Liver (tissue), 9 donors: ENCODE data around the gene TAGLN2. TPM values are rescaled to one million over a fixed set of nuclear protein-coding genes. Genes with fewer than 3 reads are reported as not detected.

Source experiments
- DNase-seq: peaks from one replicate; pipeline ENCODE4 v3.0.0-alpha.2; 2017; ENCODE audit warnings: low spot score
- H3K27ac ChIP-seq, 2 donors: one replicate each; pipeline ENCODE4 v1.7.0; 2013; ENCODE audit warnings: inconsistent platforms in 2 of 2, low read length in 2 of 2, control low read depth in 1 of 2, low read depth in 1 of 2, mild to moderate bottlenecking in 1 of 2
- H3K27me3 ChIP-seq, 4 donors: one replicate each; pipeline versions ENCODE4 v1.6.1 to v1.7.0; 2013; ENCODE audit warnings: low read length in 3 of 4, inconsistent platforms in 1 of 4, mild to moderate bottlenecking in 1 of 4, moderate library complexity in 1 of 4; ENCODE audit not compliant: control insufficient read depth in 4 of 4, insufficient read depth in 4 of 4
- H3K36me3 ChIP-seq, 4 donors: one replicate each; pipeline versions ENCODE4 v1.6.1 to v1.7.0; 2013; ENCODE audit warnings: low read length in 3 of 4, mild to moderate bottlenecking in 3 of 4, low read depth in 1 of 4, moderate library complexity in 1 of 4; ENCODE audit not compliant: control insufficient read depth in 4 of 4, insufficient read depth in 3 of 4
- H3K4me1 ChIP-seq, 4 donors: one replicate each; pipeline versions ENCODE4 v1.6.1 to v1.7.0; 2013; ENCODE audit warnings: low read length in 3 of 4, mild to moderate bottlenecking in 3 of 4, moderate library complexity in 1 of 4; ENCODE audit not compliant: control insufficient read depth in 4 of 4, insufficient read depth in 4 of 4
- H3K4me3 ChIP-seq, 3 donors: one replicate each; pipeline versions ENCODE4 v1.6.1 to v1.7.0; 2013; ENCODE audit warnings: low read length in 3 of 3, control low read depth in 1 of 3, low read depth in 1 of 3, mild to moderate bottlenecking in 1 of 3
- H3K9ac ChIP-seq, 2 donors: one replicate each; pipeline ENCODE4 v1.7.0; 2013; ENCODE audit warnings: low read length in 2 of 2, mild to moderate bottlenecking in 2 of 2, moderate library complexity in 2 of 2, control low read depth in 1 of 2, low read depth in 1 of 2
- H3K9me3 ChIP-seq, 4 donors: one replicate each; pipeline versions ENCODE4 v1.6.1 to v1.7.0; 2013; ENCODE audit warnings: low read length in 3 of 4; ENCODE audit not compliant: control insufficient read depth in 4 of 4
- EGR1 ChIP-seq, 2 donors: IDR thresholded peaks; 2 replicates each; pipeline ENCODE4 v1.6.1; 2016 to 2018; ENCODE audit warnings: antibody characterized with exemption in 2 of 2, low read depth in 2 of 2
- FOXA1 ChIP-seq: IDR thresholded peaks from 2 replicates; pipeline ENCODE4 v1.6.1; 2016; ENCODE audit warnings: antibody characterized with exemption
- FOXA2 ChIP-seq: IDR thresholded peaks from 2 replicates; pipeline ENCODE4 v1.6.1; 2016; ENCODE audit warnings: antibody characterized with exemption
- GABPA ChIP-seq, 2 donors: IDR thresholded peaks in 1 of 2; conservative IDR thresholded peaks in 1 of 2; 2 replicates each; pipeline ENCODE4 v1.6.1; 2016; ENCODE audit warnings: antibody characterized with exemption in 2 of 2, mild to moderate bottlenecking in 1 of 2, moderate library complexity in 1 of 2
- HNF4A ChIP-seq, 2 donors: conservative IDR thresholded peaks; 2 replicates each; pipeline ENCODE4 v1.6.1; 2016; ENCODE audit warnings: antibody characterized with exemption in 2 of 2, mild to moderate bottlenecking in 2 of 2
- HNF4G ChIP-seq: IDR thresholded peaks from 2 replicates; pipeline ENCODE4 v1.6.1; 2016; ENCODE audit warnings: antibody characterized with exemption
- JUND ChIP-seq, 2 donors: IDR thresholded peaks; 2 replicates each; pipeline ENCODE4 v1.6.1; 2016; ENCODE audit warnings: antibody characterized with exemption in 2 of 2
- NR2F2 ChIP-seq: IDR thresholded peaks from 2 replicates; pipeline ENCODE4 v1.6.1; 2016; ENCODE audit warnings: antibody characterized with exemption
- RAD21 ChIP-seq, 2 donors: IDR thresholded peaks; 2 replicates each; pipeline ENCODE4 v1.6.1; 2016; ENCODE audit warnings: antibody characterized with exemption in 2 of 2, mild to moderate bottlenecking in 2 of 2
- RXRA ChIP-seq, 2 donors: IDR thresholded peaks; 2 replicates each; pipeline ENCODE4 v1.6.1; 2017 to 2018; ENCODE audit warnings: antibody characterized with exemption in 2 of 2, mild to moderate bottlenecking in 1 of 2
- SP1 ChIP-seq: IDR thresholded peaks from 2 replicates; pipeline ENCODE4 v1.6.1; 2018; ENCODE audit warnings: antibody characterized with exemption, mild to moderate bottlenecking
- TAF1 ChIP-seq: conservative IDR thresholded peaks from 2 replicates; pipeline ENCODE4 v1.6.1; 2016; ENCODE audit warnings: antibody characterized with exemption, mild to moderate bottlenecking
- YY1 ChIP-seq: IDR thresholded peaks from 2 replicates; pipeline ENCODE4 v1.6.1; 2016; ENCODE audit warnings: antibody characterized with exemption, mild to moderate bottlenecking
- WGBS: extraction: QIAGEN DNeasy Blood & Tissue Kit; methylation state at CpG from one replicate; pipeline ENCODE4 v1.1.7; 2013; 5-methylcytosine and 5-hydroxymethylcytosine counted together
- polyA plus RNA-seq, 2 donors: library from polyadenylated mRNA; stranded (reverse) in 1 of 2; unstranded in 1 of 2; fragments of 200-250 nt in 1 of 2; fragments of >200 nt in 1 of 2; fragmentation: Nextera tagmentation in 1 of 2; extraction: Ambion mirVana in 1 of 2; gene quantifications; one replicate each; pipeline versions ENCODE4 v1.2.1 to v1.2.3, GENCODE V29; 2013 to 2015
- total RNA-seq, 2 donors: library from RNA; depleted of rRNA; stranded (reverse); fragments of >200 nt; gene quantifications; one replicate each; pipeline ENCODE4 v1.2.3, GENCODE V29; 2014
- TF ChIP-seq, protein P1 (sequence below): fragments of 150-350 bp; IDR thresholded peaks from 2 replicates; pipeline ENCODE4 v1.5.1; 2017; ENCODE audit warnings: improper control_type of control experiment, low read depth, low read length; ENCODE audit not compliant: missing input control
- TF ChIP-seq, protein P2 (sequence below): IDR thresholded peaks from 2 replicates; pipeline ENCODE4 v1.6.1; 2016; ENCODE audit warnings: antibody characterized with exemption
- TF ChIP-seq, protein P3 (sequence below): IDR thresholded peaks from 2 replicates; pipeline ENCODE4 v1.6.1; 2016; ENCODE audit warnings: antibody characterized with exemption, mild to moderate bottlenecking
- TF ChIP-seq, protein P4 (sequence below): IDR thresholded peaks from 2 replicates; pipeline ENCODE4 v1.6.1; 2016; ENCODE audit warnings: antibody characterized with exemption
- TF ChIP-seq, protein P5 (sequence below): IDR thresholded peaks from 2 replicates; pipeline ENCODE4 v1.6.1; 2016; ENCODE audit warnings: antibody characterized with exemption
- donor health status: healthy.
- donor health status: healthy.
- donor health status: healthy.
- donor health status: healthy.
- donor health status: healthy.

TAGLN2 gene
- total and polyA plus RNA-seq, 4 donors, result 46.4 to 113 (median 79.8) TPM

DNA sequence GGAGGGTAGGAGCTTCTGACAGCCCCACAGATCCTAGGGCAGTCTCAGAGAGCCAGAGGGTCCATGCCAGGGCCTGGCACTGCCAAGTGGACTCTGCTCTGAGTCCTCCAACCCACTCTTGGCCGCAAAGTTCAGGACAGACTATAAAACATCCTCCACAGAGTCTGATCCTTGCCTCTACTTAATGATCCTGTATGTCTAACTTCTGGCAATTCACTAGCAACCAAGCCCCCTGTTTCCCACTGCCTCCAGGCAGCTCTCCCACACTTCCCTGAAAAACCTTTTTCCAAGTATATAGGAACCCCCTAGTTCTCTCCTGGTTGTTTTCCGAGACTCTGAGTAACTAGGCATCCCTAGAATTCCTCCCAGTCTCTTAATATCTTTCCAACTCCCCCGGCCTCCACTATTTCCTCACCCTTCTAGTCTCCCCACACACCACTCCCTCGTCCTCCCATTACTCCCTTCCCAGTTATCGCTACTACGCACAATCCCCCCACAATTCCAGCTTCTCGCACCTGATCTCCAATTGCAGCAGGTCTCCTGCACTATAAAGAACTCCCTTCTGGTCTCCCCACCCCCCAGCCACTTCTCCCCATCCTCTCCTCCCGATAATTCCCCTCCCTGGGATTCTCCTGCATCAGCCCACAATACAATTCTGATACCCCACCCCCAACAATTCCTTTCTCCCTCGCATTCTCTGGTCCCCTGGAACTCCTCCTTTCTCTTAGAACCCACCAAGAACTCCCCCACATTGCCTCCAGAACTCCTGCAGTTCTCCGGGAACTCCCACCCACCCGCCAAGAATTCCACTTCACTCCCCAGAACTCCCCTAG, 19.5 kb upstream of the TAGLN2 start:
- H3K27ac ChIP-seq, result peak overlapping the region; percentile 73 to 78
- H3K4me3 ChIP-seq, result peak overlapping the region; percentile 62 to 81 (median 70)

More for the DNA sequence above, 19.5 kb upstream of the TAGLN2 start:
- WGBS, result 24% methylated on average over 11 of the region's 11 CpGs
- TF ChIP-seq HNF4A (conservative IDR thresholded peaks at IDR 0.05) (peak; percentile 97 to 99), HNF4G (peak; percentile 90), NR2F2 (no peak), RXRA (IDR thresholded peaks at IDR 0.05) (peak; percentile 63 to 78), FOXA2 (no peak), FOXA1 (no peak), YY1 (peak; percentile 42), SP1 (peak; percentile 71), EGR1 (IDR thresholded peaks at IDR 0.05; ENCODE audit: low read depth in 2 of 2) (no peak), RAD21 (IDR thresholded peaks at IDR 0.05) (peak; percentile 22 to 33), TAF1 (no peak), GABPA (IDR thresholded peaks at IDR 0.05 in 1 of 2, conservative IDR thresholded peaks at IDR 0.05 in 1 of 2) (no peak), JUND (IDR thresholded peaks at IDR 0.05) (peak in 1 of 2 donors; percentile 49)
- TF ChIP-seq, protein P1, sequence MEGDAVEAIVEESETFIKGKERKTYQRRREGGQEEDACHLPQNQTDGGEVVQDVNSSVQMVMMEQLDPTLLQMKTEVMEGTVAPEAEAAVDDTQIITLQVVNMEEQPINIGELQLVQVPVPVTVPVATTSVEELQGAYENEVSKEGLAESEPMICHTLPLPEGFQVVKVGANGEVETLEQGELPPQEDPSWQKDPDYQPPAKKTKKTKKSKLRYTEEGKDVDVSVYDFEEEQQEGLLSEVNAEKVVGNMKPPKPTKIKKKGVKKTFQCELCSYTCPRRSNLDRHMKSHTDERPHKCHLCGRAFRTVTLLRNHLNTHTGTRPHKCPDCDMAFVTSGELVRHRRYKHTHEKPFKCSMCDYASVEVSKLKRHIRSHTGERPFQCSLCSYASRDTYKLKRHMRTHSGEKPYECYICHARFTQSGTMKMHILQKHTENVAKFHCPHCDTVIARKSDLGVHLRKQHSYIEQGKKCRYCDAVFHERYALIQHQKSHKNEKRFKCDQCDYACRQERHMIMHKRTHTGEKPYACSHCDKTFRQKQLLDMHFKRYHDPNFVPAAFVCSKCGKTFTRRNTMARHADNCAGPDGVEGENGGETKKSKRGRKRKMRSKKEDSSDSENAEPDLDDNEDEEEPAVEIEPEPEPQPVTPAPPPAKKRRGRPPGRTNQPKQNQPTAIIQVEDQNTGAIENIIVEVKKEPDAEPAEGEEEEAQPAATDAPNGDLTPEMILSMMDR, result no peak
- TF ChIP-seq, protein P2, sequence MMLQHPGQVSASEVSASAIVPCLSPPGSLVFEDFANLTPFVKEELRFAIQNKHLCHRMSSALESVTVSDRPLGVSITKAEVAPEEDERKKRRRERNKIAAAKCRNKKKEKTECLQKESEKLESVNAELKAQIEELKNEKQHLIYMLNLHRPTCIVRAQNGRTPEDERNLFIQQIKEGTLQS, result no peak
- TF ChIP-seq, protein P3, sequence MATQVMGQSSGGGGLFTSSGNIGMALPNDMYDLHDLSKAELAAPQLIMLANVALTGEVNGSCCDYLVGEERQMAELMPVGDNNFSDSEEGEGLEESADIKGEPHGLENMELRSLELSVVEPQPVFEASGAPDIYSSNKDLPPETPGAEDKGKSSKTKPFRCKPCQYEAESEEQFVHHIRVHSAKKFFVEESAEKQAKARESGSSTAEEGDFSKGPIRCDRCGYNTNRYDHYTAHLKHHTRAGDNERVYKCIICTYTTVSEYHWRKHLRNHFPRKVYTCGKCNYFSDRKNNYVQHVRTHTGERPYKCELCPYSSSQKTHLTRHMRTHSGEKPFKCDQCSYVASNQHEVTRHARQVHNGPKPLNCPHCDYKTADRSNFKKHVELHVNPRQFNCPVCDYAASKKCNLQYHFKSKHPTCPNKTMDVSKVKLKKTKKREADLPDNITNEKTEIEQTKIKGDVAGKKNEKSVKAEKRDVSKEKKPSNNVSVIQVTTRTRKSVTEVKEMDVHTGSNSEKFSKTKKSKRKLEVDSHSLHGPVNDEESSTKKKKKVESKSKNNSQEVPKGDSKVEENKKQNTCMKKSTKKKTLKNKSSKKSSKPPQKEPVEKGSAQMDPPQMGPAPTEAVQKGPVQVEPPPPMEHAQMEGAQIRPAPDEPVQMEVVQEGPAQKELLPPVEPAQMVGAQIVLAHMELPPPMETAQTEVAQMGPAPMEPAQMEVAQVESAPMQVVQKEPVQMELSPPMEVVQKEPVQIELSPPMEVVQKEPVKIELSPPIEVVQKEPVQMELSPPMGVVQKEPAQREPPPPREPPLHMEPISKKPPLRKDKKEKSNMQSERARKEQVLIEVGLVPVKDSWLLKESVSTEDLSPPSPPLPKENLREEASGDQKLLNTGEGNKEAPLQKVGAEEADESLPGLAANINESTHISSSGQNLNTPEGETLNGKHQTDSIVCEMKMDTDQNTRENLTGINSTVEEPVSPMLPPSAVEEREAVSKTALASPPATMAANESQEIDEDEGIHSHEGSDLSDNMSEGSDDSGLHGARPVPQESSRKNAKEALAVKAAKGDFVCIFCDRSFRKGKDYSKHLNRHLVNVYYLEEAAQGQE, result peak; percentile 20
- TF ChIP-seq, protein P4, sequence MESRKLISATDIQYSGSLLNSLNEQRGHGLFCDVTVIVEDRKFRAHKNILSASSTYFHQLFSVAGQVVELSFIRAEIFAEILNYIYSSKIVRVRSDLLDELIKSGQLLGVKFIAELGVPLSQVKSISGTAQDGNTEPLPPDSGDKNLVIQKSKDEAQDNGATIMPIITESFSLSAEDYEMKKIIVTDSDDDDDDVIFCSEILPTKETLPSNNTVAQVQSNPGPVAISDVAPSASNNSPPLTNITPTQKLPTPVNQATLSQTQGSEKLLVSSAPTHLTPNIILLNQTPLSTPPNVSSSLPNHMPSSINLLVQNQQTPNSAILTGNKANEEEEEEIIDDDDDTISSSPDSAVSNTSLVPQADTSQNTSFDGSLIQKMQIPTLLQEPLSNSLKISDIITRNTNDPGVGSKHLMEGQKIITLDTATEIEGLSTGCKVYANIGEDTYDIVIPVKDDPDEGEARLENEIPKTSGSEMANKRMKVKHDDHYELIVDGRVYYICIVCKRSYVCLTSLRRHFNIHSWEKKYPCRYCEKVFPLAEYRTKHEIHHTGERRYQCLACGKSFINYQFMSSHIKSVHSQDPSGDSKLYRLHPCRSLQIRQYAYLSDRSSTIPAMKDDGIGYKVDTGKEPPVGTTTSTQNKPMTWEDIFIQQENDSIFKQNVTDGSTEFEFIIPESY, result no peak
- TF ChIP-seq, protein P5, sequence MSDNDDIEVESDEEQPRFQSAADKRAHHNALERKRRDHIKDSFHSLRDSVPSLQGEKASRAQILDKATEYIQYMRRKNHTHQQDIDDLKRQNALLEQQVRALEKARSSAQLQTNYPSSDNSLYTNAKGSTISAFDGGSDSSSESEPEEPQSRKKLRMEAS, result no peak
- H3K27me3 ChIP-seq, result no peaks in the 10 kb centered on the region
- no peaks in the 10 kb centered on the region for H3K9me3 ChIP-seq
- peaks cover 8 to 37% (median 21%) of the 10 kb centered on the region in 4 donors for H3K4me1 ChIP-seq
- no peak for DNase-seq
- H3K9ac ChIP-seq, result peak overlapping the region; percentile 25
- no peaks in the 10 kb centered on the region for H3K36me3 ChIP-seq
